Transverse colon (tissue), 3 donors: ENCODE results near the gene CR1L.

Experiments used
- CTCF ChIP-seq, 5 experiments: fragments of 200-600 bp in 3 of 5; fragments of 450-650 bp in 2 of 5; sonication (generic) in 3 of 5; IDR thresholded peaks; 1 replicate in 2 of 5; 2 replicates in 3 of 5; pipeline ENCODE4 v1.5.1; 2016 to 2017; ENCODE audit warnings: antibody characterized with exemption in 5 of 5, inconsistent platforms in 3 of 5, mild to moderate bottlenecking in 2 of 5, moderate library complexity in 1 of 5
- EP300 ChIP-seq: sonication (generic); formaldehyde crosslinking; IDR thresholded peaks from one replicate; pipeline ENCODE4 v1.6.1; 2017; ENCODE audit warnings: antibody characterized with exemption, low read depth
- POLR2A ChIP-seq: fragments of 450-650 bp; IDR thresholded peaks from one replicate; pipeline ENCODE4 v1.6.1; 2016; ENCODE audit warnings: antibody characterized with exemption, mild to moderate bottlenecking, moderate library complexity

- TF ChIP-seq CTCF (IDR thresholded peaks at IDR 0.05), result no peak
- no peak for TF ChIP-seq EP300
- TF ChIP-seq POLR2A, result no peak
Observed at GRCh38 chr1:207755846-207756693, 111.1 kb downstream of the CR1L start.
